ENCODE data around the gene ZNF620.

The ZNF620 gene

DNA sequence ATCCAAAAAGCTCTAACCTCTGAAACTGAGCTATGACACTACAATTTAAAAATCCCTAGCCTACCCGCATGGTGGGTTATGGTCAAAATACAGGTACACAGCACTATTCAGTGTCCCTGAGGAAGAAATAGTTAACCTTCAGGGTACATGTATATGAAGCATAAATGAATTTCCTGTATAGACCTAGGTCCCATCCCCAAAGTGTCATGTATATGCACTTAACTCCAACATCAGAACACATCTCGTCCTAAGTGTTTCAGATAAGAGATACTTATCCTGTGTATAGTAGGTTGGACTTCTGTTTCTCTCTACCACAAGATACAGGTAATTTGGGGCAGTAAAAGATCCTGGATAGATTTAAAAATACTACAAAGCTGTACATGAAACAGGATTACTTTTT, 42.3 kb upstream of the ZNF620 start:
- TF ChIP-seq, protein P1, sequence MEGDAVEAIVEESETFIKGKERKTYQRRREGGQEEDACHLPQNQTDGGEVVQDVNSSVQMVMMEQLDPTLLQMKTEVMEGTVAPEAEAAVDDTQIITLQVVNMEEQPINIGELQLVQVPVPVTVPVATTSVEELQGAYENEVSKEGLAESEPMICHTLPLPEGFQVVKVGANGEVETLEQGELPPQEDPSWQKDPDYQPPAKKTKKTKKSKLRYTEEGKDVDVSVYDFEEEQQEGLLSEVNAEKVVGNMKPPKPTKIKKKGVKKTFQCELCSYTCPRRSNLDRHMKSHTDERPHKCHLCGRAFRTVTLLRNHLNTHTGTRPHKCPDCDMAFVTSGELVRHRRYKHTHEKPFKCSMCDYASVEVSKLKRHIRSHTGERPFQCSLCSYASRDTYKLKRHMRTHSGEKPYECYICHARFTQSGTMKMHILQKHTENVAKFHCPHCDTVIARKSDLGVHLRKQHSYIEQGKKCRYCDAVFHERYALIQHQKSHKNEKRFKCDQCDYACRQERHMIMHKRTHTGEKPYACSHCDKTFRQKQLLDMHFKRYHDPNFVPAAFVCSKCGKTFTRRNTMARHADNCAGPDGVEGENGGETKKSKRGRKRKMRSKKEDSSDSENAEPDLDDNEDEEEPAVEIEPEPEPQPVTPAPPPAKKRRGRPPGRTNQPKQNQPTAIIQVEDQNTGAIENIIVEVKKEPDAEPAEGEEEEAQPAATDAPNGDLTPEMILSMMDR (conservative IDR thresholded peaks at IDR 0.05; ENCODE audit: low read length): no peak
- H3K4me3 ChIP-seq (ENCODE audit: low read length): no peak overlapping the region
- DNase-seq (ENCODE audit: low read depth): no peak

DNA sequence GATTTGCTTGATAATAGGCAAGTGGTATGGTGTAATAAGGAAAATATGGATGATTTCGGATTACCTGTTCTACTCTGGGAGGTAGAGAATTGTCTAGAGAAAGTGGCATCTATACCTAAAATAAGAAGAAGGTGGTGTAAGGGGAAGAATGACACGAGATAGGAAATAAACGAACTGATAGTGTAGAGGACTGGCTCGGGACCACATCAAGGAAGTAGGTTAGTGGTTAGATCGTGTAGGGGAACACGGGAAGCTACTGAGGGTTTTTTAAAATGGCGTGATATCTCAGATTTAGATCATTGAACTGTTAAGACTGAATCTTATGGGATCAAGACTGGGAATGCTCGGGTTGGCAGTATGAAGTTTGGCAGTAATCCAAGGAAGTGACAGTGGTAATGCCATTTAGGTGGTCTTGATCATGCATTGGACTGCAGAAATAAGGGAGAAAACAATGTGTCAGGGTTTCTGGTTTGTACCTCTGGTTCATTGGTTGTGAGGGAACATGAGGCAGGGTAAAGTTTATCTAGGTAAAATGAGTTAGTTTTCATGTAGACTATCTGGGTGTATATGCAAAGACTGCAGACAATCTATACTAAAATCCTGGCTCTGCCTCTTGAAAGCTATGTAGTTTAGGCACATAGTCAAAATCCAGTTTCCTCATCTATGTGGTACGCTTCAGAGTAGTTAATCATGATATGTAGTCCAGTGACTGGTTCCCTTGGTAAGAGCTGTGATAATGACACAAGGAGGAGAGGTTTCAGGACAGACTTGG, 41.3 kb upstream of the ZNF620 start:
- H3K4me3 ChIP-seq (ENCODE audit: low read length): no peak overlapping the region
- TF ChIP-seq, protein P1 (conservative IDR thresholded peaks at IDR 0.05; ENCODE audit: low read length): no peak
- DNase-seq (ENCODE audit: low read depth): no peak

DNA sequence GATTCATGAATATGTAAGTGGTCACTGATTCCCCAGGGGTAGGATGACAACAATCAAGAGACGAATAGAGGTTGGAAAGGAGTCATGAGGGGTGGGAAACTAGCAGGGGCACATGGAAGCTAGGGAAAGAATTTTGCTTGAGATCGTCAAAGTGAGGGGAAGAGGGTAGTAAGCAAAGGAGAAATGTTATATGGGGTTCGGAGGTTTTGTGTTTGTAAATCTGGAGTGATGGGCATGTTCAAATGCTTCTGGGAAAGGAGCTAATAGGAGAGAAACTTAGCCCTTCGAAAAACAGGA, 40.8 kb upstream of the ZNF620 start:
- TF ChIP-seq, protein P1 (conservative IDR thresholded peaks at IDR 0.05; ENCODE audit: low read length): no peak
- no peak overlapping the region for H3K4me3 ChIP-seq (ENCODE audit: low read length)
- DNase-seq (ENCODE audit: low read depth): no peak

GRCh38 chr3:40465456-40465855, 40.4 kb upstream of the ZNF620 start:
- no peak for DNase-seq (ENCODE audit: low read depth)
- TF ChIP-seq, protein P1 (conservative IDR thresholded peaks at IDR 0.05; ENCODE audit: low read length): no peak

GRCh38 chr3:40468018-40468417, 37.8 kb upstream of the ZNF620 start:
- H3K4me3 ChIP-seq (ENCODE audit: low read length): no peak overlapping the region
- TF ChIP-seq, protein P1 (conservative IDR thresholded peaks at IDR 0.05; ENCODE audit: low read length): no peak
- no peak for DNase-seq (ENCODE audit: low read depth)

More at GRCh38 chr3:40465456-40465855, 40.4 kb upstream of the ZNF620 start:
- H3K4me3 ChIP-seq (ENCODE audit: low read length): no peak overlapping the region

DNA sequence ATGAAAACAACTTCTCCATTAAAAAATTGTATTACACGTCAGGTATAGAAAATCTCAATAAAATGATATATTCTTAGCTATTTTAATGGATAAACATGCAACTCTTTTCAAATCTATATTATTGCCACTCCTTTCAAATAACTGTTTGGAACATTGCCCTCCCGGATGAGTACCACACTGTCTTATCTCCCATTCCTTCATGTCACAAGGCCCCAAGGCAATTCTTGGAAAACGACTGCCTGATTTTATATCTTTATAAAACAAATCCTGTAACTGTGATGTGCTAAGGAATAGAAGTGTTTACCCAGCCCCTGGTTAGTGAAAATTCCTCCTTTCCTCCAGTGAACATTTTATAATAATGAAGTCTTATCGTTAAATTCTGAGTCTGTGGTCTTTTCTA, 35.1 kb upstream of the ZNF620 start:
- no peak for DNase-seq (ENCODE audit: low read depth)
- TF ChIP-seq, protein P1 (conservative IDR thresholded peaks at IDR 0.05; ENCODE audit: low read length): no peak
- no peak overlapping the region for H3K4me3 ChIP-seq (ENCODE audit: low read length)
